Spleen (tissue), 11 donors: ENCODE results near the gene HDAC3. TPM values are rescaled to one million over a fixed set of nuclear protein-coding genes. Genes with fewer than 3 reads are reported as not detected.

Experiments
- DNase-seq: peaks from one replicate; pipeline ENCODE4 v3.0.0-alpha.2; 2020
- H3K27ac ChIP-seq, 8 donors: fragments of 200-600 bp; sonication (generic) in 7 of 8; 1 replicate in 4 of 8; 2 replicates in 4 of 8; pipeline versions ENCODE4 v1.5.0 to v1.8.0; 2016 to 2021; ENCODE audit warnings: inconsistent platforms in 4 of 8, mild to moderate bottlenecking in 4 of 8, moderate library complexity in 1 of 8
- H3K27me3 ChIP-seq, 7 donors: fragments of 200-600 bp; sonication (generic) in 6 of 7; replicated peaks in 1 of 7; 1 replicate in 4 of 7; 2 replicates in 3 of 7; pipeline versions ENCODE4 v1.5.0 to v1.8.0; 2016 to 2021; ENCODE audit warnings: inconsistent platforms in 3 of 7, mild to moderate bottlenecking in 1 of 7
- H3K36me3 ChIP-seq, 6 donors: fragments of 200-600 bp; sonication (generic) in 5 of 6; 1 replicate in 4 of 6; 2 replicates in 2 of 6; pipeline versions ENCODE4 v1.5.0 to v1.8.0; 2016 to 2021; ENCODE audit warnings: inconsistent platforms in 2 of 6
- H3K4me1 ChIP-seq, 6 donors: fragments of 200-600 bp; sonication (generic) in 5 of 6; 1 replicate in 3 of 6; 2 replicates in 3 of 6; pipeline versions ENCODE4 v1.5.0 to v1.8.0; 2016 to 2021; ENCODE audit warnings: inconsistent platforms in 3 of 6
- H3K4me3 ChIP-seq, 8 donors: fragments of 200-600 bp; sonication (generic) in 7 of 8; 1 replicate in 4 of 8; 2 replicates in 4 of 8; pipeline versions ENCODE4 v1.5.0 to v1.8.0; 2016 to 2021; ENCODE audit warnings: inconsistent platforms in 4 of 8, mild to moderate bottlenecking in 4 of 8, moderate library complexity in 2 of 8
- H3K9me3 ChIP-seq, 8 donors: fragments of 200-600 bp; sonication (generic) in 7 of 8; 1 replicate in 4 of 8; 2 replicates in 4 of 8; pipeline versions ENCODE4 v1.5.0 to v1.8.0; 2016 to 2021; ENCODE audit warnings: inconsistent platforms in 4 of 8
- CTCF ChIP-seq, 11 experiments: fragments of 200-600 bp in 7 of 11; fragments of 450-650 bp in 4 of 11; sonication (generic) in 4 of 11; IDR thresholded peaks in 8 of 11; conservative IDR thresholded peaks in 3 of 11; 1 replicate in 7 of 11; 2 replicates in 4 of 11; pipeline versions ENCODE4 v1.4.0 to v1.8.0; 2016 to 2021; ENCODE audit warnings: antibody characterized with exemption in 11 of 11, inconsistent platforms in 4 of 11, mild to moderate bottlenecking in 1 of 11
- POLR2A ChIP-seq, 3 donors: fragments of 450-650 bp; IDR thresholded peaks; one replicate each; pipeline ENCODE4 v1.5.1; 2017; ENCODE audit warnings: antibody characterized with exemption in 3 of 3, mild to moderate bottlenecking in 1 of 3
- POLR2AphosphoS5 ChIP-seq, 3 donors: sonication (generic); formaldehyde crosslinking; IDR thresholded peaks; one replicate each; pipeline ENCODE4 v1.5.1; 2017; ENCODE audit warnings: antibody characterized with exemption in 3 of 3
- whole genome bisulfite sequencing, 5 donors: extraction: QIAGEN DNeasy Blood & Tissue Kit in 3 of 5; methylation state at CpG; one replicate each; pipeline versions ENCODE4 v1.1.5 to v1.1.7; 2013 to 2018; 5-methylcytosine and 5-hydroxymethylcytosine counted together
- intact Hi-C: fragments of 100-400 bp; cut with DNase I; formaldehyde crosslinking; loops from one replicate; pipeline ENCODE4 v1.15.0; 2023; ENCODE audit warnings: low total_unique reads
- polyA plus RNA-seq, 3 donors: library from polyadenylated mRNA; stranded (reverse); fragments of 200-250 nt; gene quantifications; one replicate each; pipeline ENCODE4 v1.2.1, GENCODE V29; 2013
- total RNA-seq, 7 donors: library from RNA; depleted of rRNA in 3 of 7; stranded (reverse); fragments of >200 nt in 3 of 7; fragmentation: NEBNext Ultra II Directional in 4 of 7; extraction: Animal tissue kit (Norgen Biotek cat#: 25700) in 4 of 7; gene quantifications; one replicate each; pipeline versions ENCODE4 v1.1.0 to v1.2.1, GENCODE V29; 2016 to 2021
- donor health status: healthy with polysubstance abuse.
- donor health status: DM: no; HTN: no; CAD: no; lungs with moderate emphysema.
- donor health status: DM: no; HTN: no; CAD: no.
- donor health status: Bipolar disorder and iron deficiency.
- donor health status: healthy.
- donor health status: DM: no; HTN: no; CAD: no.
- donor health status: DM: yes; HTN: yes; CAD: no.

HDAC3 gene
- total and polyA plus RNA-seq, 10 donors, result 51.1 to 108 (median 64.8) TPM

DNA sequence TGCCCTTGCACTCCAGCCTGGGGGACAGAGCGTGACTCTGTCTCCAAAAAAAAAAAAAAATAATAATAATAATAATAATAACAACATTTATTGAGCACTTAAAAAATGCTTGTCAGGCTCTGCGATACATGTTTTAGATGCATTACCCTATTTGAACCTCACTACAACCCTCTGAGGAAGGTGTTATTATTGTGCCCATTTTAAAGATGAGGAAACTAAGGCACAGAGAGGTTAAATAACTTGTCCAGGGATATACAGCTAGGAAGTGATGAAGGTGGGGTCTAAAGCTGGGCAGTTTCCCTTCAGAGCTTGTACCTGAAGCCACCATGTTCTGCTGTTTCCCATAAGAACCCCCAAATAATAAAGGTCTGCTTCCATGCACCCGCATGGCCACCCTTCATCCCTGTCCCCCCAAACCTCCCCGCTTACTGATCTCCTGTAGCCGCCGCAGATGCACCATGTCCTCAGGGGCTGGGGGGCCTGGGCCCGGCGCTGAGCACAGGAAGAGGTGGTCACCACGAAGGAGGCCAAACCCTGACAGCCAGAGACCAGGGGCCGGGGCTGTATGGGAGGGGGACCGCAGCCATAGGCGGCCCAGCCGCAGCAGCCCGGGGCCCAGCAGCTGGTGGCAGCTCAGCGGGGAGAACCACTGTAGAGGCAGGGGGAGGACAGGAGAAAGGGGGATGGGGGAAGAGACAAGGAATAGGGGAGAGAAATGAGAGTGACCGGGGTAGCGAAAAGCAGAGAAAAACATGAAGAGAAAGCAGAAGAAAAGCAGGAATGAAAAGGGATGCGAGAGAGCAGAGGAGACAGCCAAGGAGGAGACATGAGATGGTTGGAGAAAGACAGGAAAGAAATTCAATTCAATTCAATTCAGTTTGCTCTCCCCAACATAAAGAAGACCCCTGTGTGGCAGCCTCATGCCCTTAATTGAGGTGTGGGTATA is 29.6 kb upstream of the HDAC3 start:
- WGBS, 5 donors, result 90 to 95% (median 91%) methylated on average over 18 of the region's 18 CpGs

GRCh38 chr5:141664733-141665461 is 28.2 kb upstream of the HDAC3 start:
- WGBS, 5 donors, result 26 to 47% (median 36%) methylated on average over 8 to 13 of the region's 13 CpGs
- peak overlapping the region in 1 of 8 donors; percentile 48 for H3K27ac ChIP-seq
- H3K27me3 ChIP-seq, result no peaks in the 10 kb centered on the region
- H3K4me3 ChIP-seq, result no peak overlapping the region
- intact Hi-C loops, result no loop called here
- DNase-seq, result peak; percentile 93
- TF ChIP-seq POLR2A (IDR thresholded peaks at IDR 0.05) (no peak), POLR2AphosphoS5 (IDR thresholded peaks at IDR 0.05) (peak; percentile 37 to 68 (median 52)), CTCF (IDR thresholded peaks at IDR 0.05 in 8 of 11, conservative IDR thresholded peaks at IDR 0.05 in 3 of 11) (peak; percentile 86 to 95 (median 93))
- no peaks in the 10 kb centered on the region for H3K9me3 ChIP-seq
- peaks cover 0 to 68% (median 2%) of the 10 kb centered on the region in 6 donors for H3K36me3 ChIP-seq
- H3K4me1 ChIP-seq, result peaks cover 5 to 9% (median 7%) of the 10 kb centered on the region in 6 donors

More for the DNA sequence above, 29.6 kb upstream of the HDAC3 start:
- H3K4me1 ChIP-seq, result peaks cover 5 to 9% (median 7%) of the 10 kb centered on the region in 6 donors
- no peak overlapping the region for H3K27ac ChIP-seq
- no peak overlapping the region for H3K4me3 ChIP-seq
- H3K36me3 ChIP-seq, result peaks cover 0 to 76% (median 2%) of the 10 kb centered on the region in 6 donors
- no peaks in the 10 kb centered on the region for H3K27me3 ChIP-seq
- TF ChIP-seq POLR2A (IDR thresholded peaks at IDR 0.05) (no peak), POLR2AphosphoS5 (IDR thresholded peaks at IDR 0.05) (no peak), CTCF (IDR thresholded peaks at IDR 0.05 in 8 of 11, conservative IDR thresholded peaks at IDR 0.05 in 3 of 11) (no peak)
- intact Hi-C loops, result no loop called here
- no peaks in the 10 kb centered on the region for H3K9me3 ChIP-seq
- DNase-seq, result no peak

GRCh38 chr5:141663506-141663905 is 26.9 kb upstream of the HDAC3 start:
- H3K36me3 ChIP-seq, result peaks cover 0 to 68% (median 2%) of the 10 kb centered on the region in 6 donors
- peaks cover 5 to 9% (median 7%) of the 10 kb centered on the region in 6 donors for H3K4me1 ChIP-seq
- H3K27me3 ChIP-seq, result no peaks in the 10 kb centered on the region
- WGBS, 5 donors, result 74 to 88% (median 87%) methylated on average over 8 of the region's 8 CpGs
- no peaks in the 10 kb centered on the region for H3K9me3 ChIP-seq
- TF ChIP-seq CTCF (IDR thresholded peaks at IDR 0.05 in 8 of 11, conservative IDR thresholded peaks at IDR 0.05 in 3 of 11) (no peak), POLR2AphosphoS5 (IDR thresholded peaks at IDR 0.05) (no peak), POLR2A (IDR thresholded peaks at IDR 0.05) (no peak)
- no peak overlapping the region for H3K27ac ChIP-seq
- no peak overlapping the region for H3K4me3 ChIP-seq
- DNase-seq, result peak; percentile 14
- intact Hi-C loops, result no loop called here
